GM19395 (cell line): ENCODE results near the gene PPP1R1B.

Source experiments
- ATAC-seq: cut with Tn5 transposase; IDR thresholded peaks from one replicate; pipeline ENCODE4 v1.9.1; 2021; ENCODE audit warnings: mild to moderate bottlenecking, moderate library complexity; ENCODE audit not compliant: unreplicated experiment

The PPP1R1B gene

DNA sequence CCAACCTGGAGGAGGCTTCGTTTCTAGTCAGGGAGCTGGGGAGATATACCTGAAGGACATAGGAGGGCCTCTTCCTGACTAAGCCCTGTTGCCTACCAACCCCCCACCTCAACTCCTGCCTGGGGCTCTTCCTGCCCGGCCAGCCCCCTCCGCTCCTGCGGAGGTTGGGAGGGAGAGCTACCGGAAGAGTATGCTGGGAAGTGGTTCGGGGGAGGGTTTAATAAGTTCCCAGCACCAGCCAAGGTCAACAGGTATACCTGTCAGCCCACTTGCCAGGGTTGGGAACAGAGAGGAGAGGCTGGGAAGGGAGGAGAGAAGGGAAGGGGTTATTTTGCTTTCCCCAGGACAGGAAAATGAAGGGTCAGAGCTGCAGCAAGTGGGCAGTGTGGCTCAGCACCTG lies 4.7 kb downstream of the PPP1R1B start:
- no peak for ATAC-seq

DNA sequence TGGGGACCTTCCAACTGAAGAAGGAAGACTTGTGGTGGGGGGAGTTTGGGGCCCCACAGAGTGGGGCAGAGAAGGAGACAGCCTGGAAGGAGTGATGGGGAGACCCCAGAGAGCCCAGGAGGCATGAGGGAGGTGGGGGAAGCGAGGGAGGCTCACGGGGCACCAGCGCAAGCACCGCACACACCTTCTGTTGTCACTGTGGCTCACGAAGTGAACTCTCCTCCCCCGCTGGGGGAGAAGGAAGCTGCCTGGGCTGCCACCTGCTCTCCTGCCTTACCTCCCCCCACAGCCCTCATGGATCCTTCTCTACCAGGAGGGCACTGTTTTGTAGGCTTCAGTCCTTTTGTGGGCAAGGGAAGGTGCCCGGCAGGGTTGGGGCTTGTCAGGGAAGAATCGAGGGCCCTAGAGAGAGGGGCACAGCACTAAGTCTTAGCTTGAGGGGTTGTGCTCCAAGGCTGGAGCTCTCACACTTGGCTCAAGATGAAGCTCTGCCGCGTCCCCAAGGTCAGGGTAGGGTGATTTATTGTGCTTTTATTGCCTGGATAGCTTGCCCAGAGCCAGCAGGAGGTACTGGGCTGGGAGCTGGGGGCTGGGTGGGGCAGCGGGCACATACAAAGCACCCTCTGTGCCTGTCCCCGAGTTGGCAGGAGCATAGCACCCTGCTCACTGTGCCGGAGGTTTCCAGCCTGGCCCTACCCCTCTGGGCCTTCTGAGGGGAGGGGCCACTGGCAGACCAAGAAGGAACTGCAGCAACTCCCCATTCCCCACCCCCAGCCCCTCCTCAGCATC lies 5.6 kb downstream of the PPP1R1B start:
- ATAC-seq = no peak

DNA sequence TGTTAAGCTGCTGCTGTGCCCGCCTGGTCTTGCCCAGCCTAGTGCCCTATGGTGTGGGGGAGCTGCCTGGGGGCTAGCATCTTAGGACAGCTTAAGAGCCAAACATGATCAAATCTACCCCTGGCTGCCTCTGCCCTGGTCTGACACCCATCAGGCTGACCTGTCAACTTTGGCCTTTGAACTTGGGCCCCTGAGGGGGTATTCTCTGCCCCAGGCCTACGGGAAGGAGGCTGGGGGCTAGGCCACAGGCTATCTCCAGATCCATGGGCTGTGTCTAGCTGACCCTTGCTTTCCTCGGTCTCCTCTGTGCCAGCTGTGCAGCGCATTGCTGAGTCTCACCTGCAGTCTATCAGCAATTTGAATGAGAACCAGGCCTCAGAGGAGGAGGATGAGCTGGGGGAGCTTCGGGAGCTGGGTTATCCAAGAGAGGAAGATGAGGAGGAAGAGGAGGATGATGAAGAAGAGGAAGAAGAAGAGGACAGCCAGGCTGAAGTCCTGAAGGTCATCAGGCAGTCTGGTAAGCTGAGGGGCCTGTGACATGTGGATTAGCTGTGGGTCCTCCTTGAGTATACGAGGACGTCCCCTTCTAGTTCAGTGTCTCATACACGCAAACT lies 6.9 kb downstream of the PPP1R1B start:
- ATAC-seq = no peak

DNA sequence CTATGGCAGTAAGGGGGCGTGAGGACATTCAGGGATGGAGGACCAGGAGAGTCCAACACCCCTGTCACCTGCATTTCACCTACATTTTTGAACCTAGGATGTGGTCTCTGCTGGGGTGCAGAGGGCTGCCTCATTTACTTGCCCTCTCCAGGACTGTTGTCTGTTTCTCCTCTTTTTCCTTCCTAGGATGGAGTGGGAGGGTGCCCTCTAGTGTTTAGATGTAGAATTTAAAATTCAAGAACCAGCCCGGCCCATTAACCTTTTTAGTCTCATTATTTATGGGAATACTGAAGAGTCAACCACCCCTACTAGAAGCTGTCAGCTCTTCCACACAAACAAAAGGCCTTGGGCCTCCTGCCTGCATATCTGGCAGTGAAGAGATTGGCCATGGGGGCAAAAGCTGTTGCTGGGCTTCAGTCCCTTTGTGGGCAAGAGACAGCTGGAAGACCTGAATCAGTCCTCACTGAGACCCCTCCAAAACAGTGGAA lies 7.7 kb downstream of the PPP1R1B start:
- no peak for ATAC-seq

GRCh38 chr17:39635614-39636176 lies 8.9 kb downstream of the PPP1R1B start:
- no peak for ATAC-seq

GRCh38 chr17:39636587-39636926 lies 9.8 kb downstream of the PPP1R1B start:
- peak; percentile 25 for ATAC-seq

GRCh38 chr17:39636927-39637736 lies 10.4 kb downstream of the PPP1R1B start, which contains the start of gene STARD3:
TSS of gene STARD3 (plus strand) at chr17:39637144. CDS start at chr17:39653532, 16,388 bp downstream.
- peak; percentile 76 for ATAC-seq

DNA sequence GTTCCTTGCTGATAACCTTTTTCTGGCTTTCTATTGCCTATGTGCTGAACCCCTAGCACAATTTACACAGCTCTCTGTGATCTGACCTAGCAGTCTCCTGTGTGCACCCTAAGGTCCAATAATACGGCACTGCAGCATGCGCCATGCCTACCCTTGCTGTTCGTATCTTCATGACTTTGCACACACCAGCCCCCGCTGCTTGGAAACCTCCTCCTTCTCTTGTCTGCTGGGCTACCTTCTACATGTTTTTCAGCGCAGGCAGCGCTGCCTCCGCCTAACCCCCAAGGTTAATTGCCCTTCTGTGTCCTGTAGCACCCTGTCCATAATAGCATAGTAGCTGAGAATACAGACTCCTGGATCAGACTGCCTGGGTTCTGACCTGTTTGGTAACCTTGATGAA lies 11.6 kb downstream of the PPP1R1B start:
- no peak for ATAC-seq

GRCh38 chr17:39639043-39639442 lies 12.3 kb downstream of the PPP1R1B start:
- ATAC-seq = no peak

DNA sequence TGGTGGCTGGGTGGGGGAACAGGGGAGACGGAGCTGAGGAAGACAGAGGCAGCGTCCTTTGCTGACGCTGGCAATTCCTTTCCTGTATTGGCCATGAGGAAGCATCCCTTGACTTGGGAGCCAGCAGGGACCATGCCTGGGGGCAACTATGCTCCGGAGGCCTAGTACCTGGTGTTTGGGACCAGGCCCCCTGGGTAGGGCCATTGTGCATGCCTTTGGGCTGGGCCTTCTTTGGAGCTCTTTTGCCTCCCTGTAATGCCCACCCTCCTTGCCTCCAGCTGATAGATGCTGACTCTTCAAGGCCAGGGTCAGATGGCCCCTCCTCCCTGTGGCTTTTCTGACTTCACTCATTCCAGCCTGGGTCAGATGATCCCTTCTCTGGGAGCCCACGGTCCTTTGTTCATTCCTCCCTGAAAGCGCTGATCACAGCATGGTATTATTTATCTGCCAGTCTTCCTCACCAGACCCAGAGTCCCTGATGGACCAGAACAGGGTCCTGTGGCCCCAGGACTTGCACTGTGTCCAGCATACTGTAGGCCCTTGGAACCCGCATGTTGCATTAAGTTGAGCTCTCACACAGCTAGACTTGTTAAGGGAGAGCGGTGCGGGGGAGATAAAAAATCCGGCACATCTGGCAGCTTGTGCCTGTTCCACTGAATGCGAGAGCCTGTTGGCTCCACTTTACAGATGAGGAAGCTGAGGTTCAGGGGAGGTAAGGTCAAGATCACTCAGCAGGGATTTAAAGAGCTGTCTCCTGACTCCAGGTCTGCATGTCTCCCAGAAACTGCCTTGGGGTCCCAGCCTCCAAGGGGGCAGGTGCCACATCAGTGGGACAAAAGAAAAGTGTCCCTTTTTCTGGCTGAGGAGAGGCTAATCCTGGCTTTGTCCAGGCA lies 13.1 kb downstream of the PPP1R1B start:
- no peak for ATAC-seq

DNA sequence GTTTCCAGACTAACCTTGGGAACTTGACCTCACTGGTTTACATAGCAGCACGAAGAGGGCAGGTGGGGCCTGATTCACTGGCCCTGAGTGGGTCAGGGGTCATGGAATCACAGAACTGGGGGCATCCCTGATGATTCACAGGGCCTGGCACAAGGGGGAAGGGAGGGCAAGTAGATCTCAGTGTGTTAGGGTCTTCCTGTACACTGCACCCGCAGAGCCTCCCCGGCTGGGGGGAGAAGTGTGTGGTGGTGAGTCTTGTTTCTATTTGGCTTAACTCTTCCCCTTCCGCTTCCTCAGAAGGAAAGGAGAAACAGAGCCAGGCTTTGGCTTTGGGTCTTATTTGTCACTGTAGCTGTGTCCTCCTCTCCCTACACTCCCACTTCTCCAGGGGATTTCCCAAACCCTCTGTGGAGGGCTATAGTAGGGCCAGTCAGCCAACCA lies 13.9 kb downstream of the PPP1R1B start:
- ATAC-seq = no peak

GRCh38 chr17:39641097-39641496 lies 14.3 kb downstream of the PPP1R1B start:
- no peak for ATAC-seq

DNA sequence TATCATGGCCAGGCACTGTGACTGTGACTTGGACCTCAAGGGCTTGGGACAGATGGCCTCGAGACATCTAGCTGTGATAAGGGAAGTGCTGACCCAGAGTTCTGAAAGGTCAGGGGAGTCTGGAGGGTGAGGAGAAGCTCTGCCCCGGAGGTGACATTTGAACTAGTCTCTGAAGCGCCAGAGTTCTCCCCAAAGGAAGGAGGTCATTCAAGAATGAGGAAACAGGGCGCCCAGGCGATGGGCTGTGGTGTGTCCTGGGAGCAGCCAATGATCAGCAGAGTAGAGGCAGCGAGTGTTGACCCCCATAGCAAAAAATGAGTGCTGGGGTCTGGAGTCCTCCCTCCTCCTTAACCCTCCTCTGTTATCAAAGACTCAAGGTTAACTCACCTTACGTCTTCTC lies 15.1 kb downstream of the PPP1R1B start:
- ATAC-seq = no peak

- no peak for ATAC-seq
Measured at GRCh38 chr17:39642291-39643074, 15.7 kb downstream of the PPP1R1B start.

DNA sequence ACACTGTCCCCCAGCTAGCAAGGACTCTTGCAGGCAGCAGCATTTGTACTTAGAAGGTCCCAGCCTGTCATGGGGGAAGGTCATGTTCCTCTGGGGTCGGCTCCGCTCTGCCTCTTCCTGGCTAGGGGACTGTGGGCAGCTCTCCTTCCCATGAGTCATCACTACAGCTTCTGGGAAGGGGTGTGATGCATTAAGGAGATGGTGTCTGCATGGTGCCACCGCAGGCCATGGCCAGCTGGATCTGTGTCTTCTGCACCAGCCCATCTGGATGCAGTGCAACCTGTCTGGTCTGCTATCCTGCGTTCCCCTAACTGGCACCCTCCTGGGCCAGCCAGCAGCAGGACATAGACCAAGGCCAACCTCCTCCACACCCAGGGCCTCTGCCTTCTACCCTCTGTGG lies 16.5 kb downstream of the PPP1R1B start:
- no peak for ATAC-seq

DNA sequence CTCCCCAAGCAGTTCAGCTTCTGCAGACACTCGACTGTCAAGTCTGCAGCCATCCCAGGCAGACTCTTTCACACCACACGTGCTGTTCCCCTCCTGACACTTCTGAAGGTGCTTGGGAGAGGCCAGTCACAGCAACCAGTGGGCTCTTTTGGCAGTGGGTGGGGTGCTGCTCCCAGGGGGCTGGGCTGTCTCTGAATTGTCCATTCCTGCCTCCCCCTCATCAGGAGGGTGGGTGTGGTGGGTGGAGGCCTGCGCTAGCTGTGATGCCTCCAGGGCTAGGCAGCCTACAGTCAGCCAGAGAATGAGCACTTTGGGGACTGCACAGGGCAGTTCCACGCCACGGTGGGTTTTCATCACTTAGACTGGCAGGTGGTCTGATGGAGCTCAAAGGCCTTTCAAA lies 20.5 kb downstream of the PPP1R1B start:
- no peak for ATAC-seq

GRCh38 chr17:39648616-39649366 lies 22.0 kb downstream of the PPP1R1B start:
- no peak for ATAC-seq

DNA sequence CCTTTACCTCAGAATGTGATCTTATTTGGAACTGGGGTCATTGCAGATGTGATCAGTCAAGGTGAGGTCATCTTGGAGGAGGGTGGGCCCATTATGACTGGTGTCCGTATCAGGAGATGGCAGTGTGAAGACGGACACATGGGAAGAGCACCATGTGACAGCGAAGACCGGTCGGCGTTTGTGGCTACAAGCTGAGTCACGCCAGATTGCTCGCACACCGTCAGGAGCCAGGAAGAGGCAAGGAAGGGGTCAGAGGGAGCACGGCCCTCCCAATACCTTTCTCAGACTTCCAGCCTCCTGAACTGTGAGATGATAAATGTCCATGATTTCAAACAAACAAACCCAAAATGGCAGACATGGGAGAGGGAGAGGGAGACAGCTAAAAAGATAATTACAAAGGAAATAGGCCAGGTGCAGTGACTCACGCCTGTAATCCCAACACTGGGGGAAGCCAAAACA lies 23.4 kb downstream of the PPP1R1B start:
- ATAC-seq = no peak
